NOMO-1 treated with DMSO at 0.1 percent for 48 hours (cell line): Measurements from ENCODE around the gene CDK19.
A peak's percentile ranks its signal among the peaks of the same experiment; 100 is the strongest.
"Not testable (repeated sequence)": the region's sequence is repeated elsewhere in the genome, so short reads cannot be mapped to it uniquely, and the experiment has no call there.

ENCODE experiments used
- DNase-seq: peaks from one replicate; lab custom pipeline; 2025; ENCODE audit not compliant: unreplicated experiment; lab: John Stamatoyannopoulos, UW

CDK19 gene

DNA sequence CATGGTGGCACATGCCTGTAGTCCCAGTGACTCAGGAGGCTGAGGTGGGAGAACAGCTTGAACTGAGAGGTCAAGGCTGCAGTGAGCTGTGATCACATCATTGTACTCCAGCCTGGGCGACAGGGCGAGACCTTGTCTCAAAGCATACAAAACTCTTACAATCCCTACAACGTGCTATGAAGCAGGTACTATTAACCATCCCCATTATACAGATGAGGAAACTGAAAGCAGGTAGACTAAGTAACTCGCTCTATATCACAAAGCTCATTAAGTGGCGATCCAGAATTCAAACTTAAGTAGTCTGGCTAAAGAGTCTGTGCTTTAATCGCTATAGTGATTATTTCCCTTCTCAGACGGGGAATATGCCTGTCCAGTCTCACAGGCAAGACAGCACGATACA, 54.7 kb downstream of the CDK19 start:
- DNase-seq, result no peak

DNA sequence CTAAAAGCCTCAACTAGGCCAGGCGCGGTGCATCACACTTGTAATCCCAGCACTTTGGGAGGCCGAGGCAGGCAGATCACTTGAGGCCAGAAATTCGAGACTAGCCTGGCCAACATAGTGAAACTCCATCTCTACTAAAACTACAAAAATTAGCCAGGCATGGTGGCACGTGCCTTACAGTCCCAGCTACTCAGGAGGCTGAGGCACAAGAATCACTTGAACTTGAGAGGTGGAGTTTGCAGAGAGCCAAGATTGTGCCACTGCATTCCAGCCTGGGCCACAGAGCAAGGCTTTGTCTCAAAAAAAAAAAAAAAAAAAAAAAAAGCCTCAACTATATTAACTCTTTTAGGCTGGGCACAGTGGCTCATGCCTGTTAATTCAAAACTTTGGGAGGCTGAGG, 55.2 kb downstream of the CDK19 start:
- DNase-seq, result not testable (repeated sequence)

GRCh38 chr6:110757926-110758325, 57.3 kb downstream of the CDK19 start:
- no peak for DNase-seq

DNA sequence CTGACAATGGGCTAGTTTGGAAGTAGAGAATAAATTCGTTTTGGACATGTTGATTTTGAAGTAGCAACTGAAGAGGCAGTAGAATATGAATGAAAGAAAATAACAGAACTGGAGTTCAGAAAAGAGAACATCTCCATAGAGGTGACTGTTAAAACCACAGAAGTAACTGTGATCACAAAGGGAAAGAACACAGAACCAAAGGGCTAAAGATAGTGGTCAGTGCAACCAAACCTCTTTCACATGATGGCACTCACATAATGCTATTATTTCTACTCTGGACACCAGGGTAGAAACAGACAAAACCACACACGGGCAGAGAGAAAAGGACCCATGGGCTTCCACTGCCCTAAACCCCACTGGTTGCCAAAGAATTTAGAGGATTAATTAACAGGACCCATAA, 58.5 kb downstream of the CDK19 start:
- DNase-seq, result peak; percentile 29

- DNase-seq, result no peak
These were observed 59.8 kb downstream of the CDK19 start for GRCh38 chr6:110755411-110755834.

GRCh38 chr6:110753936-110754668, 61.2 kb downstream of the CDK19 start:
- DNase-seq, result not testable (repeated sequence)

GRCh38 chr6:110748453-110748852, 66.8 kb downstream of the CDK19 start:
- no peak for DNase-seq

DNA sequence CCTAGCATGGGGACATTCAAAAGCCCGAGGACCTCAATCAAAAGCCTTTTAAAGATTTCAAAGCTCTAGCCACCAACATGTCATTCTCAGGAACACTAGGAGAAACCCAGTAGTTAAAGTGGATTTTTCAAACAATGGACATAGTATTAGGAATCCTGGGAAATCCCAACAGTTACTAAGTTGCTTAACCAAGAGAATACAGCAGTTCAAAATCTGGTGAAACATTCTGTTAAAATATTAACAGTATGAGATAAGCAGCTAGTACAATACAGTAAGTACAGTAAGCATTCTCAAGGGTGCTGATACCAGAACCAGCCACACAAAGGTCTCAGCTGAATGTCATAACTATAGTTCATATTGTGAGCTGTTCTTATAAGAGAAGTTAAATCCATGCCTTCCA, 68.6 kb downstream of the CDK19 start:
- DNase-seq, result no peak

- DNase-seq, result no peak
These were observed 70.3 kb downstream of the CDK19 start for GRCh38 chr6:110744991-110745390.

DNA sequence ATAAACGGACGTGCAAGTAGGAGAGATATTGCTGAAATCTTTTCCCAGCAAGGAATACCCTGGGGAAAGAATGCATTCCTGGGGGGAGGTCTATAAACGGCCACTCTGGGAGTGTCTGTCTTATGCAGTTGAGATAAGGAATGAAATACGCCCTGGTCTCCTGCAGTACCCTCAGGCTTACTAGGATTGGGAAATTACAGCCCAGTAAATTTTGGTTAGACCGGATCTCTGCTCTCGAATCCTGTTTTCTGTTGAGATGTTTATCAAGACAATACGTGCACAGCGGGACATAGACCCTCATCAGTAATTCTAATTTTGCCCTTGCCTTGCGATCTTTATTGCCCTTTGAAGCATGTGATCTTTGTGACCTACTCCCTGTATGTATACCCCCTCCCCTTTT, 72.7 kb downstream of the CDK19 start:
- not testable (repeated sequence) for DNase-seq

- no peak for DNase-seq
These were observed 73.8 kb downstream of the CDK19 start for GRCh38 chr6:110741517-110741916.

DNA sequence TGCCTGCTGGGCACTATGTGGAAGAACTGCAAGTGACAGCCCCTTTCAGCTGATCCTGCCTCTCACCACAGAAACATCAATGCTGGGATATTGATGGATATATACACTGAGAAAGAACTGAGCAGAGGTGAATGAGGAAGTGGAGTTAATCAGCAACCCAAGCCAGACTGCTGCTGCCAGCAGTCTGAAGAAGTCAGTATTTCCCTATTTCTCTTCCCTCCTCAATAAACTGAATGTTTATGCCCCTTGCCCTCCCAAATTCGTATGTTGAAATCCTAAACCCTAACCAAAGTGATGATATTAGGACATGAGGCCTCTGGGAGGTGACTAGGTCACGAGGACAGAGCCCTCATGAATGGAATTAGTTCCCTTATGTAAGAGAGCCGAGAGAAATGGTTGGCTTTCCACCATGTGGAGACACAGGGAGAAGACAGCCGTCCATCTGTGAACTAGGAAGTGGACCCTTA, 76.3 kb downstream of the CDK19 start:
- peak; percentile 95 for DNase-seq

DNA sequence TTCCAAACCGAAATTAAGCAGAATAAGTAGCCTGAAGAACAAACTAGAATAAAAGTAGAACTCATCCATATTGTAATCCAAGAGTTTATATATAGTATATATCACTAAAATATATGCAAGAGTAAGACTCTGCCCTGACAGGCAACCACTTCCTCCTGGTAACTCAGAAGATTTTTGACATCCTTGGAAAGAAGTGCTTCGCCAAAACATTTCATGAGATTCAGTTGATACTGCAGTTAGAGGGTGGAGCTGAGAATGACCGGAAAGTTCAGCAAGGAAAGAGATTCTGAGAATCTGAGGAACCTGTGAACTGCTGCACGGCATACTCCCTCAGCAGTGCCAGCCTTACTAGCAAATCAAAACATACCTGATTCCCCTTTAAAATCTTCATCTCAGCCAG, 79.6 kb downstream of the CDK19 start:
- DNase-seq, result no peak

DNA sequence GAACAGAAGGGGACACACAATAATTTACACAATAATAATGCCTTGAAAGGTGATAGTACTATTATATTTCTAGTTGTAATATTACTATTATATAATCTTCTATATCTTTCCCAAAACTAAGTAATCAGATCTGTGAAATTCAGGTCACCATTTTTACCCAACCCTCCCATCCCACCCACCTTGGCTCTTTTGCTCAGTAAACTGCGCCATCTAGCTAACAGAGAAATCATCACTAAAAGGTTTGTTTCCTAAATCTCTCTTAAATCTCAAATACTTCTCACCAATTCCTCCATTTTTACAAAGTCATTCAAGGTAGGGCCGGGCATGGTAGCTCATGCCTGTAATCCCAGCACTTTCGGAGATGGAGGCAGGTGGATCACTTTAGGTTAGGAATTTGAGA, 83.4 kb downstream of the CDK19 start:
- no peak for DNase-seq

DNA sequence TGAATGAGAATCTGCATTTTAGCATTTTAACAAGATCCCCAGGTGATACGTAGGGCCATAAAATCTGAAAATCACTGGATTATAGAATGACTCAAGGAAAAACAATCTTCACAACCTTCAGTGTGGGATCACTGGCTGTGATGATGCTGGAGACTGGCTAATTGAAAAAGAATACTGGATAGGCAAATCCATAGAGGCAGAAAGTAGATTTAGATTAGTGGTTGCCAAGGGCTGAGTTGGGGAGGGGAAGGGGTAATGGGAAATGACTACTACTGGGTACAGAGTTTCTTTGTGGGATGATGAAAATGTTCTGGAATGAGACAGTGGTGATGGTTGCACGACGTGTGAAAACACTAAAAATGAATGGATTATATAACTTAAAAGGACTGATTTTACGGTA, 84.1 kb downstream of the CDK19 start:
- DNase-seq, result no peak

- DNase-seq, result no peak
These were observed 86.8 kb downstream of the CDK19 start for GRCh38 chr6:110728501-110728900.

- DNase-seq, result no peak
These were observed 92.3 kb downstream of the CDK19 start for GRCh38 chr6:110723017-110723416.

DNA sequence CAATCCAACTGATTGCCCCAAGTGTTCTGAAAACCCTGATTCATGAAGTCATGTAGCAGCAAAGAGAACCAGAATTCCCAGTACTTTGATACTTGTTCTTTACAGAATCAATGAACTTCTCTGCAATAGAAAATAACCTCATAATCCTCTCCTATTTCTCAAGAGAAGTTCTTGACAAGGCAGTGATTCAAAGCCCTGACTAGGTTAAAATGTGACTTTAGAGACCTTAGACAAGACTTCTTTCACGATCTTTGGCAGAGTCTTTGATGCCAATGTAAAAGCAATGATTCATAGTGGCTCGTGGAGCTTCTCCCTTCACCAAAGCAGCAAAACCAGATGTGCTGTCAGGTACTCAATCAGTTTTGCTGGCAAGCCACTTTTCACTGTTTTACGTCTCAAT, 95.2 kb downstream of the CDK19 start:
- DNase-seq, result no peak

GRCh38 chr6:110719601-110720000, 95.7 kb downstream of the CDK19 start:
- DNase-seq, result not testable (repeated sequence)

- DNase-seq, result no peak
These were observed 101.1 kb downstream of the CDK19 start for GRCh38 chr6:110714143-110714542.

GRCh38 chr6:110712238-110712637, 103.0 kb downstream of the CDK19 start:
- DNase-seq, result no peak

GRCh38 chr6:110710115-110710514, 105.2 kb downstream of the CDK19 start:
- no peak for DNase-seq

DNA sequence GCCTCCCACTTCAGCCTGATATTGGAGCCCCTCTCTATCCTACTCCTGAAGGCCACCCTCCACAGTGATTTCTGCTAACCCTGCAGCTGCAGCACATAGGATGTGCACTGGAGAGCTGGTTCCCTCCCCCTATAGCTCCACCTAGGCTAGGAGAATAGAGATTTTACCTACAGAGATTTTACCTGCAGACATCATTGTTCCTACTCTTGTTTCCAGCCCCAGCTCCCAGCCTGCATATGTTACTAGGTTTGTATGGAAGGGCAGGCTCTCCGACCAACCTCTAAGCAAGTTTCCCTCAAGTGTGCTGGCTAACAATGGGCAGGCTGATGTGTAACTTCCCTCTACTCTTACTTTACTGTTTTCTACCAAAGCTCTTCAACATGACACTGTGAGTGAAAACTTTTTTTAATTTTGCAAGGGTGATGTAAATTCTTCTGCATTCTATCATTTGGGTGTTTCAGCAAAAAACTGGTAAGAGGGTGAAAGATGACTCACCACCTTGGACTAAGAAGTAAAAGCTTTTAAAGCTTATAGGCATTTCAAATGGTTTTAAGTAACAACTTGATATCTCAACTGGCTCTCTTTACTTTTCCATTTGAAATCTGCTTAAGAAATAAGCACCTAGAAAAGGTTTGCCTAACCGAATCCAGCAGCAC, 106.8 kb downstream of the CDK19 start:
- DNase-seq, result no peak
